Skeletal muscle tissue (tissue), 4 donors: ENCODE data around the gene KCNH1. TPM values are rescaled to one million over a fixed set of nuclear protein-coding genes. Genes with fewer than 3 reads are reported as not detected.
"Not testable (repeated sequence)": the region's sequence is repeated elsewhere in the genome, so short reads cannot be mapped to it uniquely, and the experiment has no call there.

Source experiments
- H3K27ac ChIP-seq: one replicate; pipeline ENCODE4 v1.7.0; 2013; ENCODE audit warnings: mild to moderate bottlenecking, low read depth, low read length, inconsistent platforms
- H3K27me3 ChIP-seq, 3 donors: one replicate each; pipeline ENCODE4 v1.7.0; 2013; ENCODE audit warnings: low read length in 3 of 3; ENCODE audit not compliant: control insufficient read depth in 3 of 3, insufficient read depth in 3 of 3
- H3K36me3 ChIP-seq, 3 donors: one replicate each; pipeline ENCODE4 v1.7.0; 2013; ENCODE audit warnings: low read length in 3 of 3; ENCODE audit not compliant: control insufficient read depth in 3 of 3, insufficient read depth in 3 of 3
- H3K4me1 ChIP-seq, 3 donors: one replicate each; pipeline ENCODE4 v1.7.0; 2013; ENCODE audit warnings: low read length in 3 of 3, mild to moderate bottlenecking in 3 of 3; ENCODE audit not compliant: control insufficient read depth in 3 of 3, insufficient read depth in 3 of 3
- H3K4me3 ChIP-seq, 3 donors: one replicate each; pipeline ENCODE4 v1.7.0; 2013; ENCODE audit warnings: low read length in 3 of 3
- H3K9ac ChIP-seq, 3 donors: one replicate each; pipeline ENCODE4 v1.7.0; 2013; ENCODE audit warnings: low read length in 3 of 3, mild to moderate bottlenecking in 3 of 3, moderate library complexity in 2 of 3, low read depth in 1 of 3
- H3K9me3 ChIP-seq, 3 donors: one replicate each; pipeline ENCODE4 v1.7.0; 2013; ENCODE audit warnings: low read length in 3 of 3; ENCODE audit not compliant: control insufficient read depth in 3 of 3
- total RNA-seq: library from RNA; depleted of rRNA; stranded (reverse); fragments of >200 nt; gene quantifications from one replicate; pipeline ENCODE4 v1.2.3, GENCODE V29; 2014
- donor health status: Osteomylitis.

KCNH1 gene
- total RNA-seq, 1 donor from 2014 or later = 0.52 TPM

- Histone ChIP-seq H3K36me3 (no peaks in the 10 kb centered on the region), H3K4me3 (no peak overlapping the region), H3K27ac (no peak overlapping the region), H3K9me3 (no peaks in the 10 kb centered on the region), H3K4me1 (no peaks in the 10 kb centered on the region), H3K9ac (no peak overlapping the region), H3K27me3 (no peaks in the 10 kb centered on the region)
Observed at GRCh38 chr1:210676539-210676938, 457.4 kb downstream of the KCNH1 start.

DNA sequence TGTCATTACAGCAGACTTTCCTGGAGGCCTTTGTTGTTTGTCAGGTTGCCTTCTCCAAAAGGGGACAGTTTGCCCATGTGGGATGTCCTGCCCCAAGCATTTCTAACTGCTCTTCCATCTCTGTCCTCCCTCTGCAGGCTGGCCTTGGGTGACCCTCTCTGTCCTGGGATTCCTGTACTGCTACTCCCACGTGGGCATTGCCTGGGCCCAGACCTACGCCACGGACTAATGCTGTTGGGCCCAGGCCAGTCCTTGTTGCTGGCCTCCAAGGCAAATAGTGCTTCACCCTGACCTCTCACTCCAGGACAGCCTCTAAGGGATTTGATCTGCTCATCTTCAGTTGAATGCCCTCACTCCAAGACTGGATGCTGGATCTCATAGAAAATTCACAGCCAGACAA lies 459.8 kb downstream of the KCNH1 start:
- Histone ChIP-seq H3K27ac (no peak overlapping the region), H3K4me3 (no peak overlapping the region)

GRCh38 chr1:210669951-210670350 lies 464.0 kb downstream of the KCNH1 start:
- no peak overlapping the region for H3K9ac ChIP-seq
- H3K36me3 ChIP-seq = no peaks in the 10 kb centered on the region
- no peak overlapping the region for H3K4me3 ChIP-seq
- no peaks in the 10 kb centered on the region for H3K27me3 ChIP-seq
- H3K4me1 ChIP-seq = no peaks in the 10 kb centered on the region
- H3K9me3 ChIP-seq = no peaks in the 10 kb centered on the region
- H3K27ac ChIP-seq = no peak overlapping the region

More for the DNA sequence above, 459.8 kb downstream of the KCNH1 start:
- no peaks in the 10 kb centered on the region for H3K9me3 ChIP-seq
- H3K27me3 ChIP-seq = no peaks in the 10 kb centered on the region
- H3K36me3 ChIP-seq = no peaks in the 10 kb centered on the region
- H3K4me1 ChIP-seq = no peaks in the 10 kb centered on the region
- no peak overlapping the region for H3K9ac ChIP-seq

- Histone ChIP-seq H3K9me3 (no peaks in the 10 kb centered on the region), H3K4me1 (no peaks in the 10 kb centered on the region), H3K4me3 (no peak overlapping the region), H3K36me3 (no peaks in the 10 kb centered on the region), H3K9ac (no peak overlapping the region), H3K27ac (no peak overlapping the region), H3K27me3 (no peaks in the 10 kb centered on the region)
Observed at GRCh38 chr1:210663730-210664573, 470.0 kb downstream of the KCNH1 start.

- H3K9ac ChIP-seq = no peak overlapping the region
- H3K9me3 ChIP-seq = no peaks in the 10 kb centered on the region
- H3K36me3 ChIP-seq = no peaks in the 10 kb centered on the region
- H3K4me1 ChIP-seq = no peaks in the 10 kb centered on the region
- no peak overlapping the region for H3K4me3 ChIP-seq
- no peaks in the 10 kb centered on the region for H3K27me3 ChIP-seq
- H3K27ac ChIP-seq = no peak overlapping the region
Observed at GRCh38 chr1:210662291-210663050, 471.5 kb downstream of the KCNH1 start.

DNA sequence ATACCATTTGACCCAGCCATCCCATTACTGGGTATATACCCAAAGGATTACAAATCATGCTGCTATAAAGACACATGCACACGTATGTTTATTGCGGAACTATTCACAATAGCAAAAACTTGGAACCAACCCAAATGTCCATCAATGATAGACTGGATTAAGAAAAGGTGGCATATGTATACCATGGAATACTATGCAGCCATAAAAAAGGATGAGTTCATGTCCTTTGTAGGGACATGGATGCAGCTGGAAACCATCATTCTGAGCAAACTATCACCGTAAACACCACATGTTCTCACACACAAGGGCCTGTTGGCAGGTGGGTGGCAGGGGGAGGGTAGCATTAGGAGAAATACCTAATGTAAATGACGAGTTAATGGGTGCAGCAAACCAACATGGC lies 472.4 kb downstream of the KCNH1 start:
- H3K9ac ChIP-seq, H3K9me3 ChIP-seq, H3K4me1 ChIP-seq, H3K27ac ChIP-seq, H3K27me3 ChIP-seq, H3K4me3 ChIP-seq, H3K36me3 ChIP-seq: not testable (repeated sequence)

- H3K27me3 ChIP-seq = no peaks in the 10 kb centered on the region
- H3K9ac ChIP-seq = no peak overlapping the region
- H3K9me3 ChIP-seq = no peaks in the 10 kb centered on the region
- H3K4me1 ChIP-seq = no peaks in the 10 kb centered on the region
- H3K36me3 ChIP-seq = no peaks in the 10 kb centered on the region
- H3K4me3 ChIP-seq = no peak overlapping the region
- no peak overlapping the region for H3K27ac ChIP-seq
Observed at GRCh38 chr1:210657806-210658205, 476.1 kb downstream of the KCNH1 start.

DNA sequence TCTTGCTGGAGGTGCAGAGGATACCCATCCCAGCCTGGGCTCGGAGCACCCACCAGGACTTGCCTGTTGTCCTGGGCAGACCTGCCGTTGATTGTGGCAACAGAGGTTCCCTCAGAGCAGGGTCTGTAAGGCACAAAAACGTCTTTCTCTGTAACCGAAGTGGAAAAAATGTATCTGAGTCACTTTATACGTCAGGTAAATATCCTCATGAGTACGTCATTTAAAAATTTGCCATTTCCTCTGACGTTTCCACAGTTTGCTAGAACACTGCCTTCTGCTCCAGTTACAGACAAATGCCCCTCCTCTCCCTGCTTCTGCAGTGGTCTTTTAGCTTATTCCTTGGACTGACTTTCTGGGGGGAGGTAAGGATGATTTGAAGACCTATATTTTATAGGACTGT lies 478.4 kb downstream of the KCNH1 start:
- H3K4me3 ChIP-seq = no peak overlapping the region
- no peaks in the 10 kb centered on the region for H3K9me3 ChIP-seq
- H3K4me1 ChIP-seq = no peaks in the 10 kb centered on the region
- no peaks in the 10 kb centered on the region for H3K36me3 ChIP-seq
- H3K9ac ChIP-seq = no peak overlapping the region
- H3K27me3 ChIP-seq = no peaks in the 10 kb centered on the region
- no peak overlapping the region for H3K27ac ChIP-seq

DNA sequence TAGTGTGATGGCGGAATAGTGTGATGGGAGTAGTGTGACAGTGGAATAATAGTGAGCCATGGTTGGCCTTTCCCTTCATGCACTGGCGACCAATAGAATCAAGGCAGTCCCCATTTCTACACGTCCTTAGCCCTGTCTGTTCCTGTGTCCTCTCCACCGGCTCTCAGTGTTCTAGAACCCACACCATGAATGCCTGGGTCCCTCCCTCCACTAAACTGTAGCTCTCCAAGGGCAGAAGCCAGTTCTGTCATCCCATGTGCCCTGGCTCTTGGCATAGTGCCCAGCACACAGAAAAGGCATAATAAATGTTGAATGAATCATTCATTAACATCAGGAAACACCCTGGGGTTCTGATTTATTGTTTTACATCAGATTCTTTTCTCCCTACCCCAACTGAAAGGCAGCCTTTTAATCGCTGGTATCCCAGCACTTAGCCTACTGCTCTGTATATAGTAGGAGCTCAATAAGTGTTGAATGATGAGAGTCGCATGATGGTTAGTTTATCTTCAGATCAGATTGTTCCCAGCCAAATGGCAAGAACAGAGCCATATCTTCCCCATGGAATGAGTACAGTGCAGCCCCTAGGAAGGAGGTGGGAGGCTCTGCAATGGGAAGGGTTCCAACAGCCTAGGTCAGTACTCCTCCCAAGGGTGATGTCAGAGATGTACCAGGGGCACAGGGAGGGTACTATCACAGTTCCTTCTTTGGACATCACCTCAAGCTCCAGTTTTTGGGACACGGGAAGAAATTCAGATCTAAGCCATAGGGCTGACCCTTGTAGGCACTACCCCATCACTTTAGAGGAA lies 479.6 kb downstream of the KCNH1 start:
- H3K36me3 ChIP-seq = no peaks in the 10 kb centered on the region
- H3K9me3 ChIP-seq = no peaks in the 10 kb centered on the region
- no peak overlapping the region for H3K27ac ChIP-seq
- no peaks in the 10 kb centered on the region for H3K4me1 ChIP-seq
- no peaks in the 10 kb centered on the region for H3K27me3 ChIP-seq
- H3K9ac ChIP-seq = no peak overlapping the region
- no peak overlapping the region for H3K4me3 ChIP-seq

GRCh38 chr1:210653771-210654170 lies 480.2 kb downstream of the KCNH1 start:
- Histone ChIP-seq H3K9ac (no peak overlapping the region), H3K36me3 (no peaks in the 10 kb centered on the region), H3K27ac (no peak overlapping the region), H3K4me1 (no peaks in the 10 kb centered on the region), H3K27me3 (no peaks in the 10 kb centered on the region), H3K4me3 (no peak overlapping the region), H3K9me3 (no peaks in the 10 kb centered on the region)
